SK-N-SH treated with all-trans-retinoic acid at 6 μM for 48 hours (cell line): ENCODE results near the gene ACTG2.

Experiments
- ISL1 ChIP-seq: fragments of 250-450 bp; sonication (Bioruptor Pico); IDR thresholded peaks from 2 replicates; pipeline ENCODE4 v2.1.2; 2022; ENCODE audit warnings: mild to moderate bottlenecking, moderate library complexity
- SNAI2 ChIP-seq: fragments of 250-450 bp; sonication (Bioruptor Pico); IDR thresholded peaks from 2 replicates; pipeline ENCODE4 v1.5.0; 2020; ENCODE audit warnings: mild to moderate bottlenecking, moderate library complexity
- ZC3H10 ChIP-seq: fragments of 250-450 bp; sonication (Bioruptor Pico); IDR thresholded peaks from 2 replicates; pipeline ENCODE4 v1.5.1; 2021; ENCODE audit warnings: mild to moderate bottlenecking, moderate library complexity
- ZNF70 ChIP-seq: fragments of 450-650 bp; formaldehyde crosslinking; IDR thresholded peaks from 2 replicates; pipeline ENCODE4 v1.5.0; 2020; ENCODE audit warnings: mild to moderate bottlenecking, moderate library complexity
- TF ChIP-seq, protein P1 (sequence below): fragments of 250-450 bp; sonication (Bioruptor Pico); IDR thresholded peaks from 2 replicates; pipeline ENCODE4 v1.5.1; 2020; ENCODE audit warnings: low read depth, mild to moderate bottlenecking, moderate library complexity
- TF ChIP-seq, protein P2 (sequence below): fragments of 250-450 bp; sonication (Bioruptor Pico); IDR thresholded peaks from 2 replicates; pipeline ENCODE4 v1.8.0; 2020; ENCODE audit warnings: mild to moderate bottlenecking, moderate library complexity, borderline replicate concordance

DNA sequence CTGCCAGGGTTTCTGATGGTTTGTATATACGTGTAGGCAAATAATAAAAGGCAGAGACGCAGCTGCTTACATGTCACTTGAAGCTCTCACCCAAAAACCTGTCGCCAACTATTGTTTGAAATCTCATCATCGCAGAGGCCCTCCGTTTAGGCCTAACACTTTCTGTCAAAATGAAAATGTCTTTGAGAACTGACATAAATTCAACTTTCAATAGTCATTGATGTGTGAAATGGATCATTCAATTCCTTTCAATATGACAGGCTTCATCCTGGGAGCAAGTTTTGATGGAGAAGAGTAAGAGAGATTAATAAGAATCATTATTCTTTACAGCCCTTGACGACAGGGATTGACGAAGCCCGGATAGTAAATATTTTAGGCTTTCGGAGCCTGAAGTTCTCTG, 2.7 kb downstream of the ACTG2 start:
- TF ChIP-seq ISL1 (CRISPR knock-in tag) = no peak
- TF ChIP-seq ZNF70 (CRISPR knock-in tag) = no peak
- TF ChIP-seq, protein P1, sequence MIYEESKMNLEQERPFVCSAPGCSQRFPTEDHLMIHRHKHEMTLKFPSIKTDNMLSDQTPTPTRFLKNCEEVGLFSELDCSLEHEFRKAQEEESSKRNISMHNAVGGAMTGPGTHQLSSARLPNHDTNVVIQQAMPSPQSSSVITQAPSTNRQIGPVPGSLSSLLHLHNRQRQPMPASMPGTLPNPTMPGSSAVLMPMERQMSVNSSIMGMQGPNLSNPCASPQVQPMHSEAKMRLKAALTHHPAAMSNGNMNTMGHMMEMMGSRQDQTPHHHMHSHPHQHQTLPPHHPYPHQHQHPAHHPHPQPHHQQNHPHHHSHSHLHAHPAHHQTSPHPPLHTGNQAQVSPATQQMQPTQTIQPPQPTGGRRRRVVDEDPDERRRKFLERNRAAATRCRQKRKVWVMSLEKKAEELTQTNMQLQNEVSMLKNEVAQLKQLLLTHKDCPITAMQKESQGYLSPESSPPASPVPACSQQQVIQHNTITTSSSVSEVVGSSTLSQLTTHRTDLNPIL (CRISPR knock-in tag) = no peak
- TF ChIP-seq SNAI2 = no peak
- TF ChIP-seq ZC3H10 (CRISPR knock-in tag) = no peak
- TF ChIP-seq, protein P2, sequence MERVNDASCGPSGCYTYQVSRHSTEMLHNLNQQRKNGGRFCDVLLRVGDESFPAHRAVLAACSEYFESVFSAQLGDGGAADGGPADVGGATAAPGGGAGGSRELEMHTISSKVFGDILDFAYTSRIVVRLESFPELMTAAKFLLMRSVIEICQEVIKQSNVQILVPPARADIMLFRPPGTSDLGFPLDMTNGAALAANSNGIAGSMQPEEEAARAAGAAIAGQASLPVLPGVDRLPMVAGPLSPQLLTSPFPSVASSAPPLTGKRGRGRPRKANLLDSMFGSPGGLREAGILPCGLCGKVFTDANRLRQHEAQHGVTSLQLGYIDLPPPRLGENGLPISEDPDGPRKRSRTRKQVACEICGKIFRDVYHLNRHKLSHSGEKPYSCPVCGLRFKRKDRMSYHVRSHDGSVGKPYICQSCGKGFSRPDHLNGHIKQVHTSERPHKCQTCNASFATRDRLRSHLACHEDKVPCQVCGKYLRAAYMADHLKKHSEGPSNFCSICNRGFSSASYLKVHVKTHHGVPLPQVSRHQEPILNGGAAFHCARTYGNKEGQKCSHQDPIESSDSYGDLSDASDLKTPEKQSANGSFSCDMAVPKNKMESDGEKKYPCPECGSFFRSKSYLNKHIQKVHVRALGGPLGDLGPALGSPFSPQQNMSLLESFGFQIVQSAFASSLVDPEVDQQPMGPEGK (CRISPR knock-in tag) = no peak
